Heart right ventricle (tissue), 16 donors: ENCODE data around the gene B2M. TPM values are rescaled to one million over a fixed set of nuclear protein-coding genes. Genes with fewer than 3 reads are reported as not detected.
"Not testable (repeated sequence)": the region's sequence is repeated elsewhere in the genome, so short reads cannot be mapped to it uniquely, and the experiment has no call there.

ENCODE experiments used
- ATAC-seq, 8 donors: fragments of 200-7000 bp; cut with Tn5 transposase; one replicate each; pipeline ENCODE4 v1.9.1; 2020; ENCODE audit warnings: mild to moderate bottlenecking in 8 of 8, moderate library complexity in 8 of 8, moderate number of reproducible peaks in 1 of 8
- DNase-seq, 2 donors: peaks; one replicate each; pipeline ENCODE4 v3.0.0-alpha.2; 2020
- H3K27ac ChIP-seq, 10 donors: fragments of 200-600 bp; sonication (generic) in 2 of 10; one replicate each; pipeline versions ENCODE4 v1.5.0 to v1.8.0; 2020 to 2022; ENCODE audit warnings: mild to moderate bottlenecking in 3 of 10
- H3K27me3 ChIP-seq, 7 donors: fragments of 200-600 bp; one replicate each; pipeline ENCODE4 v1.8.0; 2021 to 2022; ENCODE audit warnings: mild to moderate bottlenecking in 2 of 7
- H3K36me3 ChIP-seq, 9 donors: fragments of 200-600 bp; sonication (generic) in 1 of 9; one replicate each; pipeline versions ENCODE4 v1.5.0 to v1.8.0; 2020 to 2022; ENCODE audit warnings: mild to moderate bottlenecking in 2 of 9
- H3K4me1 ChIP-seq, 9 donors: fragments of 200-600 bp; sonication (generic) in 1 of 9; one replicate each; pipeline versions ENCODE4 v1.5.0 to v1.8.0; 2020 to 2022; ENCODE audit warnings: mild to moderate bottlenecking in 4 of 9
- H3K4me3 ChIP-seq, 10 donors: fragments of 200-600 bp; sonication (generic) in 2 of 10; one replicate each; pipeline versions ENCODE4 v1.5.0 to v1.8.0; 2020 to 2022; ENCODE audit warnings: mild to moderate bottlenecking in 7 of 10, moderate library complexity in 2 of 10
- H3K9me3 ChIP-seq, 11 donors: fragments of 200-600 bp in 10 of 11; sonication (generic) in 2 of 11; one replicate each; pipeline versions ENCODE4 v1.5.0 to v1.8.0; 2013 to 2022; ENCODE audit warnings: mild to moderate bottlenecking in 2 of 11, control low read depth in 1 of 11, moderate library complexity in 1 of 11
- WGBS, 2 donors: extraction: QIAGEN DNeasy Blood & Tissue Kit; methylation state at CpG; one replicate each; pipeline ENCODE4 v1.1.7; 2013; ENCODE audit warnings: inconsistent platforms in 1 of 2; 5-methylcytosine and 5-hydroxymethylcytosine counted together
- intact Hi-C, 10 donors: fragments of 100-400 bp; cut with DNase I; formaldehyde crosslinking; loops; one replicate each; pipeline versions ENCODE4 v1.11.1 to v1.14.2; 2022
- polyA plus RNA-seq, 2 donors: library from polyadenylated mRNA; stranded (reverse); fragments of 200-250 nt; gene quantifications; one replicate each; pipeline ENCODE4 v1.2.3, GENCODE V29; 2013
- total RNA-seq, 10 donors: library from RNA; stranded (reverse); fragmentation: NEBNext Ultra II Directional in 3 of 10; extraction: Animal tissue kit (Norgen Biotek cat#: 25700) in 3 of 10; gene quantifications; one replicate each; pipeline versions ENCODE4 v1.2.1 to v1.2.4, GENCODE V29; 2021 to 2023
- TF ChIP-seq, protein P1 (sequence below), 9 donors: fragments of 200-600 bp; sonication (generic) in 2 of 9; IDR thresholded peaks; one replicate each; pipeline versions ENCODE4 v1.5.0 to v1.8.0; 2021 to 2022; ENCODE audit warnings: antibody characterized with exemption in 9 of 9, mild to moderate bottlenecking in 5 of 9, moderate library complexity in 1 of 9
- donor health status: Arrhythmogenic right ventricular cardiomyopathy.
- donor health status: ischemic (EF 13 %, LVEDD 7.1; RV severe dilation, severe dysfunction).
- donor health status: healthy with polysubstance abuse.
- donor health status: DM: no; HTN: yes; CAD: no.
- donor health status: DM: no; HTN: no; CAD: no.
- donor health status: ischemic (EF 25% LVEDD 6.9; RV normal size, moderate dysfunction).
- donor health status: ischemic (EF 25% LVEDD 5.7; RV mildly dilated, moderate dysfunction).
- donor health status: healthy.
- donor health status: DM: yes; HTN: yes; CAD: no.
- donor health status: Ischemic cardiomyopathy.
- donor health status: ischemic (EF 35%, LVEDD 5.7; RV mildly dilated, moderate dysfunction).
- donor health status: nonischemic (EF 11% LVEDD 7.7; RV severe dilation, severe dysfunction).
- donor health status: DM: yes; HTN: yes; CAD: no.
- donor health status: PGD.
- donor health status: ischemic (EF 29% LVEDD 5.4; RV normal size, mild dysfunction).
- donor health status: nonischemic (EF 23%, LVEDD 6.1; RV moderate dilation, normal function).

The B2M gene
- total and polyA plus RNA-seq, 12 donors: 782 to 5,382 (median 1,085) TPM

DNA sequence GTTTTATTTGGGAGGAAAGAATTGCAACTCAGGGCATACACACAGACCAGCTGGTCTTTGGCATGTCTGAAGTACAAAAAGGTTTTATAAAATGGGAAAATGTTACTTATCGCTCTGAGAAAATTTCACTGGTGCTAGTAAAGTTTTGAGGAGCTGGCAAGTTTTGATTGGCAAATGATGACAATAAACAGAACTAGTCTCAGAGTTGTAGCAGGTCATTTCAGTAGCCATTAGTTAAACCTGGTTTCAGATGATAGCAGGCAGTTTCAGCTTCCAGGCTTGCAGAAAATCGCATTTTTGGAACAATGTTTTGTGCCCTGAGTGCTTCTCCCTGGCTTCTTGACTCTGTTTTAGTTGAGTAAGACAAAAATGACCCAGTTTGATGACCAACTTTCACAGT lies 10.7 kb downstream of the B2M start:
- ATAC-seq (no peak), DNase-seq (no peak)
- peak overlapping the region in 2 of 10 donors; percentile 17 to 98 for H3K27ac ChIP-seq
- 90 to 93% methylated on average over 2 of the region's 2 CpGs for WGBS, 2 donors
- intact Hi-C loops: no loop called here
- no peaks in the 10 kb centered on the region for H3K27me3 ChIP-seq
- H3K4me3 ChIP-seq: no peak overlapping the region
- no peaks in the 10 kb centered on the region for H3K9me3 ChIP-seq
- peaks cover 0 to 31% (median 20%) of the 10 kb centered on the region in 9 donors for H3K36me3 ChIP-seq
- TF ChIP-seq, protein P1, sequence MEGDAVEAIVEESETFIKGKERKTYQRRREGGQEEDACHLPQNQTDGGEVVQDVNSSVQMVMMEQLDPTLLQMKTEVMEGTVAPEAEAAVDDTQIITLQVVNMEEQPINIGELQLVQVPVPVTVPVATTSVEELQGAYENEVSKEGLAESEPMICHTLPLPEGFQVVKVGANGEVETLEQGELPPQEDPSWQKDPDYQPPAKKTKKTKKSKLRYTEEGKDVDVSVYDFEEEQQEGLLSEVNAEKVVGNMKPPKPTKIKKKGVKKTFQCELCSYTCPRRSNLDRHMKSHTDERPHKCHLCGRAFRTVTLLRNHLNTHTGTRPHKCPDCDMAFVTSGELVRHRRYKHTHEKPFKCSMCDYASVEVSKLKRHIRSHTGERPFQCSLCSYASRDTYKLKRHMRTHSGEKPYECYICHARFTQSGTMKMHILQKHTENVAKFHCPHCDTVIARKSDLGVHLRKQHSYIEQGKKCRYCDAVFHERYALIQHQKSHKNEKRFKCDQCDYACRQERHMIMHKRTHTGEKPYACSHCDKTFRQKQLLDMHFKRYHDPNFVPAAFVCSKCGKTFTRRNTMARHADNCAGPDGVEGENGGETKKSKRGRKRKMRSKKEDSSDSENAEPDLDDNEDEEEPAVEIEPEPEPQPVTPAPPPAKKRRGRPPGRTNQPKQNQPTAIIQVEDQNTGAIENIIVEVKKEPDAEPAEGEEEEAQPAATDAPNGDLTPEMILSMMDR (IDR thresholded peaks at IDR 0.05): no peak
- H3K4me1 ChIP-seq: peaks cover 0 to 89% (median 27%) of the 10 kb centered on the region in 9 donors

DNA sequence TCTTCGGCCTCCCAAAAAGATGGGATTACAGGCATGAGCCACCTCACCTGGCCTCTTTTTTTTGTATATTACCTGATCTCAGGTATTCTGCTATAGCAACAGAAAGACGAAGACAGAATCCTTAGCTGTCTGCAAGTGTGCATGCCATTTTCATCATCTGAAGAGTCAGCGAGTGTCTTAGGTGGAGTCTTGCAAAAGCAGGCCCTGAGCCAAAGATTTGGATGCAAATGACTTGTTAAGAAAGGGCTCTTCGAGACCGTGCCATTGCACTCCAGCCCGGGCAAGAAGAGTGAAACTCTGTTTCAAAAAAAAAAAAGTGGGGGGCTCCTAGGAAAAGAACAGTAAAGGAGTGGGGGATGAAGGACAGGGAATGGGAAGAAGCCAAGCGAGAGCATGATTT lies 14.8 kb downstream of the B2M start:
- no peaks in the 10 kb centered on the region for H3K9me3 ChIP-seq
- peak overlapping the region in 7 of 10 donors; percentile 1 to 74 (median 31) for H3K4me3 ChIP-seq
- peaks cover 0 to 1% (median 0%) of the 10 kb centered on the region in 9 donors for H3K36me3 ChIP-seq
- DNase-seq (no peak), ATAC-seq (no peak)
- H3K27me3 ChIP-seq: no peaks in the 10 kb centered on the region
- peak overlapping the region in 9 of 10 donors; percentile 69 to 99 (median 98) for H3K27ac ChIP-seq
- TF ChIP-seq, protein P1 (IDR thresholded peaks at IDR 0.05): no peak
- H3K4me1 ChIP-seq: peaks cover 3 to 80% (median 38%) of the 10 kb centered on the region in 9 donors
- intact Hi-C loops: loop anchor here in 1 of 10 donors (2.0 kb wide), 1 partner anchor 13 kb away; no protein-coding TSS in a partner anchor
- WGBS, 2 donors: 49 to 56% methylated on average over 7 of the region's 7 CpGs

DNA sequence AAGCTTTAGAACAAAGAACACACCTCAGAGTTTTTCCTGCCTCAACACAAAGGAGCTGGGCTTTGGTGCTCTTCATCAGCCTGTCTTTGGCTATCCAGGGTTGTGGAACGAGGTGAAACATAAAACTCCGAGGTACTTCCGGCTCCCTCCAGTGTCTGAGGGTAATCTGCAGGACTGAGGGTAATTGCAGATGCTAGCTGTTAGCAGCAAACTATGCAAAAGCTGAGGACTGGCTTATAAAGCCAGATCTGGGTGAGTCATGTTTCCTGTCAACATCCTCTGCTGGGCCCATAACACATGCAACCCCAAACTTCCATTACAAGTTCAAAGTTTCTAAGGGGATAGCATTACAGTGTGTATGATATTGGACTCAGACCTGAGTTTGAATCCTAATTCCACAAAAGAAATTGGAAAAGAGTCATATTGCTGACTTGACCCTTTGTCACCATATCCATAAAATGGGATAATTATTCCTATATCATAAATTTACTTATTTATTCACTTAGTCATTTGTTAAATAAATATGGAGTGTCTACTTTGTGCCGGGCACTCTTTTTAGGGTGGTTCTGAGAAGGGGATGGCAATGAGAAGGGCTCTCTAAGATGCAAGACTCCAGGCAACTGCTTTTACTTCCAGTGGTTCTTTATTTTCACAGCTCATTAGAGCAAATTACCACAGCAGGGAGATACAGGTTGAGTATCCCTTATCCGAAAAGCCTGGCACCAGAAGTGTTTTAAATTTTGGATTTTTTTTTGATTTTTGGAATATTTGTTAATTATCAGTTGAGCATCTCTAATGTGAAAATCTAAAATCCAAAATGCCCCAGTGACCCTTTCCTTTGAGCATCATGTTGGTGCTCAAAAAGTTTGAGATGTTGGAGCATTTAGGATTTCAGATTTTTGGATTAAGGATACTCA lies 15.5 kb downstream of the B2M start:
- DNase-seq: peak in 1 of 2 donors; percentile 69
- intact Hi-C loops: loop anchor here in 1 of 10 donors (2.0 kb wide), 1 partner anchor 14 kb away; no protein-coding TSS in a partner anchor
- H3K36me3 ChIP-seq: peaks cover 0 to 8% (median 4%) of the 10 kb centered on the region in 9 donors
- no peaks in the 10 kb centered on the region for H3K27me3 ChIP-seq
- peak overlapping the region in 7 of 10 donors; percentile 1 to 74 (median 31) for H3K4me3 ChIP-seq
- peak in 7 of 8 donors; percentile 6 to 36 (median 27) for ATAC-seq
- peak overlapping the region; percentile 4 to 99 (median 98) for H3K27ac ChIP-seq
- peaks cover 3 to 85% (median 39%) of the 10 kb centered on the region in 9 donors for H3K4me1 ChIP-seq
- TF ChIP-seq, protein P1 (IDR thresholded peaks at IDR 0.05): no peak
- no peaks in the 10 kb centered on the region for H3K9me3 ChIP-seq
- 41 to 53% methylated on average over 5 of the region's 5 CpGs for WGBS, 2 donors

- peaks cover 0 to 16% (median 6%) of the 10 kb centered on the region in 9 donors for H3K36me3 ChIP-seq
- H3K9me3 ChIP-seq: no peaks in the 10 kb centered on the region
- H3K4me1 ChIP-seq: peaks cover 3 to 84% (median 43%) of the 10 kb centered on the region in 9 donors
- intact Hi-C loops: loop anchor here in 7 of 10 donors (1.0 to 2.0 kb wide), 4 partner anchors 15 to 65 kb away; partner anchors contain the start of genes B2M (in 4 of the 7), PATL2 (in 4 of the 7) and SPG11 (in 4 of the 7)
- H3K27ac ChIP-seq: peak overlapping the region; percentile 69 to 99 (median 98)
- H3K27me3 ChIP-seq: no peaks in the 10 kb centered on the region
- TF ChIP-seq, protein P1 (IDR thresholded peaks at IDR 0.05): no peak
- DNase-seq (no peak), ATAC-seq (no peak)
- 83 to 87% methylated on average over 6 of the region's 6 CpGs for WGBS, 2 donors
- peak overlapping the region in 5 of 10 donors; percentile 66 to 79 (median 71) for H3K4me3 ChIP-seq
Measured at GRCh38 chr15:44727485-44728231, 16.3 kb downstream of the B2M start.

DNA sequence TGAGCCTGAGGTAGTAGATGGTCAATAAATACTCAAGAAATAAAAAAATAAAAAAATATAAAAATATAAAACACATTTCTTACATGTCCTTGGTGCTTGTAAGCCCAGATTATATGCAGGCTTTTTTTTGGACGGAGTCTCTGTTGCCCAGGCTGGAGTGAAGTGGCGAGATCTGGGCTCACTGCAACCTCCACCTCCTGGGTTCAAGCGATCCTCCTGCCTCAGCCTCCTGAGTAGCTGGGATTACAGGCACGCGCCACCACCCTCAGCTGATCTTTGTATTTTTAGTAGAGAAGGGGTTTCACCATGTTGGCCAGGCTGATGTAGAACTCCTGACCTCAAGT lies 16.9 kb downstream of the B2M start:
- not testable (repeated sequence) for ATAC-seq, DNase-seq, H3K27me3 ChIP-seq, H3K9me3 ChIP-seq
- peaks cover 0 to 17% (median 6%) of the 10 kb centered on the region in 9 donors for H3K36me3 ChIP-seq
- H3K27ac ChIP-seq: peak overlapping the region; percentile 69 to 99 (median 98)
- peaks cover 3 to 79% (median 43%) of the 10 kb centered on the region in 9 donors for H3K4me1 ChIP-seq
- H3K4me3 ChIP-seq: peak overlapping the region in 9 of 10 donors; percentile 21 to 84 (median 71)
- intact Hi-C loops: loop anchor here in 7 of 10 donors (1.0 to 2.0 kb wide), 4 partner anchors 15 to 65 kb away; partner anchors contain the start of genes B2M (in 4 of the 7), PATL2 (in 4 of the 7) and SPG11 (in 4 of the 7)
- WGBS, 2 donors: 67 to 69% methylated on average over 5 of the region's 5 CpGs
